Activated CD8-positive, alpha-beta T cell treated with anti-CD3 and anti-CD28 coated beads for 36 hours (primary cell): Measurements from ENCODE around the gene DNAJB5. TPM values are rescaled to one million over a fixed set of nuclear protein-coding genes. Genes with fewer than 3 reads are reported as not detected.

Experiments
- ATAC-seq: fragments of 200-7000 bp; cut with Tn5 transposase; one replicate; pipeline ENCODE4 v1.10.0; 2021; ENCODE audit warnings: mild to moderate bottlenecking, moderate library complexity
- CTCF ChIA-PET: fragments of 350-600 bp; sonication (Branson Sonifier 250); formaldehyde crosslinking; loops from one replicate; lab custom pipeline; 2021; ENCODE audit warnings: antibody characterized with exemption; lab: Charles Lee
- POLR2A ChIA-PET: fragments of 350-600 bp; sonication (Branson Sonifier 250); formaldehyde crosslinking; loops from one replicate; lab custom pipeline; 2021; ENCODE audit warnings: antibody characterized with exemption; lab: Charles Lee
- DNase-seq: peaks from one replicate; pipeline ENCODE4 v3.0.0-alpha.2; 2020
- H3K27ac Mint-ChIP-seq: one replicate; pipeline ENCODE4 v1.8.0; 2021; ENCODE audit warnings: mild to moderate bottlenecking, mixed read lengths
- H3K27me3 Mint-ChIP-seq: one replicate; pipeline ENCODE4 v1.8.0; 2021; ENCODE audit warnings: mixed read lengths
- H3K36me3 Mint-ChIP-seq: one replicate; pipeline ENCODE4 v1.8.0; 2021; ENCODE audit warnings: low read depth, mixed read lengths
- H3K4me1 Mint-ChIP-seq: one replicate; pipeline ENCODE4 v1.8.0; 2021; ENCODE audit warnings: low read depth, mixed read lengths
- H3K4me3 Mint-ChIP-seq: one replicate; pipeline ENCODE4 v1.8.0; 2021; ENCODE audit warnings: mild to moderate bottlenecking, moderate library complexity, mixed read lengths
- H3K9me3 Mint-ChIP-seq: one replicate; pipeline ENCODE4 v1.8.0; 2021; ENCODE audit warnings: mixed read lengths
- intact Hi-C: fragments of 100-400 bp; cut with micrococcal nuclease; formaldehyde crosslinking; loops from one replicate; pipeline ENCODE4 v1.10.0; 2022
- total RNA-seq, 2 experiments: library from RNA; stranded (reverse); gene quantifications; one replicate each; pipeline ENCODE4 v1.2.3, GENCODE V29; 2021
- TF ChIP-seq, protein P1 (sequence below): fragments of 200-600 bp; IDR thresholded peaks from one replicate; pipeline ENCODE4 v1.8.0; 2022; ENCODE audit warnings: antibody characterized with exemption, mild to moderate bottlenecking

Gene DNAJB5
- total RNA-seq, 2 experiments from 2014 or later: 14.6 to 16.4 TPM

GRCh38 chr9:34962546-34962945, 27.0 kb upstream of the DNAJB5 start:
- no peak overlapping the region for H3K27ac Mint-ChIP-seq
- H3K36me3 Mint-ChIP-seq: no peaks in the 10 kb centered on the region
- no peak for ATAC-seq
- intact Hi-C loops: no loop called here
- TF ChIP-seq, protein P1, sequence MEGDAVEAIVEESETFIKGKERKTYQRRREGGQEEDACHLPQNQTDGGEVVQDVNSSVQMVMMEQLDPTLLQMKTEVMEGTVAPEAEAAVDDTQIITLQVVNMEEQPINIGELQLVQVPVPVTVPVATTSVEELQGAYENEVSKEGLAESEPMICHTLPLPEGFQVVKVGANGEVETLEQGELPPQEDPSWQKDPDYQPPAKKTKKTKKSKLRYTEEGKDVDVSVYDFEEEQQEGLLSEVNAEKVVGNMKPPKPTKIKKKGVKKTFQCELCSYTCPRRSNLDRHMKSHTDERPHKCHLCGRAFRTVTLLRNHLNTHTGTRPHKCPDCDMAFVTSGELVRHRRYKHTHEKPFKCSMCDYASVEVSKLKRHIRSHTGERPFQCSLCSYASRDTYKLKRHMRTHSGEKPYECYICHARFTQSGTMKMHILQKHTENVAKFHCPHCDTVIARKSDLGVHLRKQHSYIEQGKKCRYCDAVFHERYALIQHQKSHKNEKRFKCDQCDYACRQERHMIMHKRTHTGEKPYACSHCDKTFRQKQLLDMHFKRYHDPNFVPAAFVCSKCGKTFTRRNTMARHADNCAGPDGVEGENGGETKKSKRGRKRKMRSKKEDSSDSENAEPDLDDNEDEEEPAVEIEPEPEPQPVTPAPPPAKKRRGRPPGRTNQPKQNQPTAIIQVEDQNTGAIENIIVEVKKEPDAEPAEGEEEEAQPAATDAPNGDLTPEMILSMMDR: no peak
- H3K9me3 Mint-ChIP-seq: no peaks in the 10 kb centered on the region
- H3K27me3 Mint-ChIP-seq: peaks cover 56% of the 10 kb centered on the region
- POLR2A ChIA-PET: interaction anchor here (0.6 to 1.2 kb wide), 2 partner anchors 9 to 10 kb away, joined by 3 read pairs; no protein-coding TSS in a partner anchor
- CTCF ChIA-PET: interaction anchor here (1.0 to 3.7 kb wide), 7 partner anchors 9 to 260 kb away, joined by 3 to 21 read pairs (median 6); no protein-coding TSS in a partner anchor
- H3K4me1 Mint-ChIP-seq: peaks cover 27% of the 10 kb centered on the region
- no peak overlapping the region for H3K4me3 Mint-ChIP-seq
- no peak for DNase-seq

GRCh38 chr9:34963552-34963951, 26.0 kb upstream of the DNAJB5 start:
- CTCF ChIA-PET: interaction anchor here (0.8 to 3.7 kb wide), 2 partner anchors 64 to 88 kb away, joined by 3 to 21 read pairs; no protein-coding TSS in a partner anchor

DNA sequence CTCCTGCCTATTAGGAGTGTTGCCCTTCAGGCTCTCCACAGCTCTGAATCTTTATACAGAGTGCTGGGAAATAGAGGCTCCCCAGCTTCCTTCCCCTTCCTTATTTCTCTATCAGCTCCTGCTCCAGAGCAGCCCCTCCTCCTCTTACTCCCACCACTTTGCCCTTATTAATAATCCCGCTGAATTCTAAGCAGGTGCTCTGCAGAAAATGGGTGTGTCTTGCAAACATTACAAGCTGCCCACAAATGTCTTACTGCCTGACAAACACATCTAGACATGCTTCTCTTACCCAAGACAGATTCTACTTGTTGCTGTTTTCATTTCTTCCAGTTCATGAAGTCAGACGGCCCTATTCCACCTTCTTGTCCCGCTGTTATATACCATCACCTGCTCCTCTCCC, 25.1 kb upstream of the DNAJB5 start:
- ChIA-PET CTCF (interaction anchor here (0.8 to 2.5 kb wide), 4 partner anchors 21 to 262 kb away, joined by 3 to 7 read pairs (median 6); no protein-coding TSS in a partner anchor), POLR2A (no interaction called here)
- peaks cover 27% of the 10 kb centered on the region for H3K4me1 Mint-ChIP-seq
- no peaks in the 10 kb centered on the region for H3K9me3 Mint-ChIP-seq
- H3K27ac Mint-ChIP-seq: no peak overlapping the region
- intact Hi-C loops: no loop called here
- peaks cover 49% of the 10 kb centered on the region for H3K27me3 Mint-ChIP-seq
- H3K4me3 Mint-ChIP-seq: no peak overlapping the region
- H3K36me3 Mint-ChIP-seq: no peaks in the 10 kb centered on the region
- TF ChIP-seq, protein P1: no peak
- ATAC-seq: no peak
- no peak for DNase-seq

More at GRCh38 chr9:34963552-34963951, 26.0 kb upstream of the DNAJB5 start:
- Mint-ChIP-seq H3K36me3 (no peaks in the 10 kb centered on the region), H3K27ac (no peak overlapping the region), H3K4me1 (peaks cover 27% of the 10 kb centered on the region), H3K4me3 (no peak overlapping the region), H3K9me3 (no peaks in the 10 kb centered on the region), H3K27me3 (peaks cover 58% of the 10 kb centered on the region)
- ATAC-seq (no peak), DNase-seq (no peak)
- POLR2A ChIA-PET: interaction anchor here (1.2 kb wide), 1 partner anchor 11 kb away, joined by 3 read pairs; no protein-coding TSS in a partner anchor
- TF ChIP-seq, protein P1: no peak
- intact Hi-C loops: no loop called here

DNA sequence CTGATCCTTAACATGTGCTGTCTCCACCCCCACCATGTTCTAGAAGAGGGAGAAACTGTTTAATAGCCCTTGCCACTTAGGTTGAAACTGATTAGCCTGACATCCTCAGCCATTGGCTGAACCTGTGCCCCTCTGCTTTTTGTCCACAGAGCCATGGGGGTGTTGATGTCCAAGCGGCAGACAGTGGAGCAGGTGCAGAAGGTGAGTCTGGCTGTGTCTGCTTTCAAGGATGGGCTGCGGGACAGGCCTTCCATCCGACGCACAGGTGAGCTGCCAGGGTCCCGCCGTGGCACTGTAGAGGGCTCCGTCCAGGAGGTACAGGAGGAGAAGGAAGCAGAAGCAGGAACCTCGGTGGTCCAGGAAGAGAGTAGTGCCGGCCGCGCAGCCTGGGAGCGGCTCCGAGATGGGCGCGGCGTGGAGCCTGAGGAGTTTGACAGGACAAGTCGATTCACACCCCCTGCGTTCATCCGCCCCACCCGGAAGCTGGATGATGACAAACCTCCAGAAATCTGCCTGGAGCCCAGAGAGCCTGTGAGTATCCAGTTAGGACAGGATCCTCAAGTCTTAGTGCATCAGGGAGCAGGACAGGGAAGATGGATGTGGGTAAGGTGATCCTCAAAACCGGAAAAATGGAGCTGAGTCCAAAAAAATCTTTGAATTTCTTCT, 18.3 kb upstream of the DNAJB5 start:
- Mint-ChIP-seq H3K4me1 (no peaks in the 10 kb centered on the region), H3K36me3 (no peaks in the 10 kb centered on the region), H3K4me3 (no peak overlapping the region), H3K9me3 (no peaks in the 10 kb centered on the region), H3K27ac (no peak overlapping the region), H3K27me3 (peaks cover 8% of the 10 kb centered on the region)
- TF ChIP-seq, protein P1: no peak
- POLR2A ChIA-PET: interaction anchor here (1.0 kb wide), 1 partner anchor 13 kb away, joined by 3 read pairs; no protein-coding TSS in a partner anchor
- DNase-seq (no peak), ATAC-seq (no peak)
- intact Hi-C loops: no loop called here
- CTCF ChIA-PET: interaction anchor here (1.1 to 4.6 kb wide), 3 partner anchors 10 to 14 kb away, joined by 3 to 20 read pairs (median 6); no protein-coding TSS in a partner anchor

GRCh38 chr9:34974664-34975063, 14.9 kb upstream of the DNAJB5 start:
- DNase-seq (no peak), ATAC-seq (no peak)
- Mint-ChIP-seq H3K4me1 (no peaks in the 10 kb centered on the region), H3K27me3 (peaks cover 2% of the 10 kb centered on the region), H3K4me3 (no peak overlapping the region), H3K36me3 (no peaks in the 10 kb centered on the region), H3K9me3 (no peaks in the 10 kb centered on the region), H3K27ac (no peak overlapping the region)
- ChIA-PET CTCF (interaction anchor here (4.6 kb wide), 1 partner anchor 10 kb away, joined by 20 read pairs; no protein-coding TSS in a partner anchor), POLR2A (no interaction called here)
- TF ChIP-seq, protein P1: no peak
- intact Hi-C loops: no loop called here
